ENCODE data around the gene WLS.
"Not testable (repeated sequence)": the region's sequence is repeated elsewhere in the genome, so short reads cannot be mapped to it uniquely, and the experiment has no call there.

WLS gene

GRCh38 chr1:68163220-68163619 is 69.1 kb downstream of the WLS start:
- no peak for DNase-seq

GRCh38 chr1:68162761-68163160 is 69.6 kb downstream of the WLS start:
- no peak for DNase-seq

GRCh38 chr1:68161672-68162071 is 70.7 kb downstream of the WLS start:
- not testable (repeated sequence) for DNase-seq

- not testable (repeated sequence) for DNase-seq
These were observed 71.4 kb downstream of the WLS start for GRCh38 chr1:68160935-68161334.

GRCh38 chr1:68160021-68160420 is 72.3 kb downstream of the WLS start:
- no peak for DNase-seq

GRCh38 chr1:68158837-68159236 is 73.5 kb downstream of the WLS start:
- DNase-seq: no peak

GRCh38 chr1:68157416-68157815 is 74.9 kb downstream of the WLS start:
- DNase-seq: no peak

- no peak for DNase-seq
These were observed 80.6 kb downstream of the WLS start for GRCh38 chr1:68151690-68152089.

- no peak for DNase-seq
These were observed 82.4 kb downstream of the WLS start for GRCh38 chr1:68149907-68150306.

- DNase-seq: no peak
These were observed 83.1 kb downstream of the WLS start for GRCh38 chr1:68149110-68149798.

- DNase-seq: no peak
These were observed 83.7 kb downstream of the WLS start for GRCh38 chr1:68148631-68149030.

- DNase-seq: no peak
These were observed 84.7 kb downstream of the WLS start for GRCh38 chr1:68147534-68148171.

GRCh38 chr1:68145418-68146126 is 86.8 kb downstream of the WLS start:
- no peak for DNase-seq

GRCh38 chr1:68144856-68145255 is 87.5 kb downstream of the WLS start:
- DNase-seq: no peak

- DNase-seq: no peak
These were observed 88.7 kb downstream of the WLS start for GRCh38 chr1:68143633-68144032.

GRCh38 chr1:68142461-68142860 is 89.9 kb downstream of the WLS start:
- DNase-seq: no peak

GRCh38 chr1:68142036-68142435 is 90.3 kb downstream of the WLS start:
- no peak for DNase-seq

GRCh38 chr1:68141071-68142021 is 91.0 kb downstream of the WLS start:
- DNase-seq: peak; percentile 56

GRCh38 chr1:68140536-68140935 is 91.8 kb downstream of the WLS start:
- DNase-seq: peak; percentile 27

- no peak for DNase-seq
These were observed 96.1 kb downstream of the WLS start for GRCh38 chr1:68136187-68136586.

- DNase-seq: peak; percentile 36
These were observed 99.7 kb downstream of the WLS start for GRCh38 chr1:68132426-68133130.

GRCh38 chr1:68131261-68131660 is 101.1 kb downstream of the WLS start:
- no peak for DNase-seq

All from fibroblast of skin of right quadriceps (primary cell).